Activated naive CD4-positive, alpha-beta T cell treated with anti-CD3 and anti-CD28 coated beads for 36 hours (primary cell): ENCODE data around the gene EGFR. TPM values are rescaled to one million over a fixed set of nuclear protein-coding genes. Genes with fewer than 3 reads are reported as not detected.

Experiments
- CTCF ChIA-PET: fragments of 350-600 bp; sonication (Branson Sonifier 250); formaldehyde crosslinking; loops from one replicate; lab custom pipeline; 2021; ENCODE audit warnings: antibody characterized with exemption; lab: Charles Lee
- DNase-seq: peaks from one replicate; pipeline ENCODE4 v3.0.0-alpha.2; 2020
- H3K27ac Mint-ChIP-seq: one replicate; pipeline ENCODE4 v1.8.0; 2021; ENCODE audit warnings: mild to moderate bottlenecking, mixed read lengths
- H3K27me3 Mint-ChIP-seq: one replicate; pipeline ENCODE4 v1.8.0; 2021; ENCODE audit warnings: low read depth, mixed read lengths
- H3K36me3 Mint-ChIP-seq: one replicate; pipeline ENCODE4 v1.8.0; 2021; ENCODE audit warnings: low read depth, mixed read lengths
- H3K4me1 Mint-ChIP-seq: one replicate; pipeline ENCODE4 v1.8.0; 2021; ENCODE audit warnings: low read depth, mixed read lengths
- H3K4me3 Mint-ChIP-seq: one replicate; pipeline ENCODE4 v1.8.0; 2021; ENCODE audit warnings: mild to moderate bottlenecking, moderate library complexity, mixed read lengths
- H3K9me3 Mint-ChIP-seq: one replicate; pipeline ENCODE4 v1.8.0; 2021; ENCODE audit warnings: mixed read lengths
- intact Hi-C: fragments of 100-400 bp; cut with micrococcal nuclease; formaldehyde crosslinking; loops from one replicate; pipeline ENCODE4 v1.15.1; 2023
- total RNA-seq, 2 experiments: library from RNA; stranded (reverse); gene quantifications; one replicate each; pipeline ENCODE4 v1.2.3, GENCODE V29; 2021

Gene EGFR
- total RNA-seq, 2 experiments from 2014 or later: not detected

- H3K27me3 Mint-ChIP-seq: peaks cover 44% of the 10 kb centered on the region
- no peak overlapping the region for H3K27ac Mint-ChIP-seq
- peaks cover 5% of the 10 kb centered on the region for H3K4me1 Mint-ChIP-seq
- intact Hi-C loops: loop anchor here (10.0 kb wide), 2 partner anchors 196 to 376 kb away; no protein-coding TSS in a partner anchor
- DNase-seq: no peak
- no peak overlapping the region for H3K4me3 Mint-ChIP-seq
- H3K9me3 Mint-ChIP-seq: no peaks in the 10 kb centered on the region
- CTCF ChIA-PET: no interaction called here
- no peaks in the 10 kb centered on the region for H3K36me3 Mint-ChIP-seq
Measured at GRCh38 chr7:55250313-55250712, 231.5 kb downstream of the EGFR start.

DNA sequence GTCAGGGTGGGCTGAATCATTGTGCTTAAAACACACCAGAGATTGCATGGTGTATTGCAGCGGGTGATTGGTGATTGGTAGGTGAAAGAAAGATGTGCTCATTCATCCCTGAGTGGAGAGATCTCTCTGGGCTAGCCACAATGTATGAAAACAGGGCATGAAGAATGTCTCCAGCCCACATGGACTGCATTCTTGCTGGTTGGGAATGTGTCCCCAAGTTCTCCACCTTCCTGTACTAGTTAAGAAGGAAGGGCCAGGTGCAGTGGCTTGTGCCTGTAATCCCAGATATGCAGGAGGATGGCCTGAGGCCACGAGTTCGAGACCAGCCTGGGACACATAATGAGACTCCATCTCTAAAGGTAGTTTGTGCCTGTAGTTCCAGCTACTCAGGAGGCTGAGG is 232.5 kb downstream of the EGFR start:
- Mint-ChIP-seq H3K36me3 (no peaks in the 10 kb centered on the region), H3K4me1 (peaks cover 7% of the 10 kb centered on the region), H3K4me3 (no peak overlapping the region), H3K27me3 (peaks cover 52% of the 10 kb centered on the region), H3K27ac (no peak overlapping the region), H3K9me3 (no peaks in the 10 kb centered on the region)
- intact Hi-C loops: loop anchor here (10.0 kb wide), 2 partner anchors 197 to 377 kb away; no protein-coding TSS in a partner anchor
- no peak for DNase-seq
- CTCF ChIA-PET: no interaction called here

DNA sequence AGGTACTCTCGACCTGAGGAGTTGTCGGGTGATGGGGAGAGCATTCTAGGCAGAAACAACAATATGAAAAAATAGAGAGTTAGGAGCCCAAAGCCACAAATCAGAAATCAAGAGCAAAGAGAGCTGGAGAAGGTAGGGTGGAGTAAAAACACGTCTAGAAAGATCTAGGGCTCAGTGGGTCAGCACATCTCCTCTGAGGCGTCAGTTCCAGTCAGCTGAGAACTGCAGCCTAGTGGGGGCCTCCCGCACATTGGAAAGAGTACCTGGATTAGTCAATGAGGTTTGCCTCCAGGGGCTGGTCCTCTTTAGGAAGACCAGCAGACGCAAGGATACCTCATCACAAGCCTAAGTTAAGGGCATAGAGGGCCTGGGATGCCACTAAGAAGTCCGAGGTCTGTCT is 233.1 kb downstream of the EGFR start:
- Mint-ChIP-seq H3K4me1 (peaks cover 7% of the 10 kb centered on the region), H3K36me3 (no peaks in the 10 kb centered on the region), H3K27me3 (peaks cover 58% of the 10 kb centered on the region), H3K9me3 (no peaks in the 10 kb centered on the region), H3K27ac (no peak overlapping the region), H3K4me3 (no peak overlapping the region)
- intact Hi-C loops: loop anchor here (10.0 kb wide), 2 partner anchors 197 to 377 kb away; no protein-coding TSS in a partner anchor
- CTCF ChIA-PET: interaction anchor here (1.0 to 5.3 kb wide), 2 partner anchors 478 to 482 kb away, joined by 3 to 59 read pairs; no protein-coding TSS in a partner anchor
- DNase-seq: no peak

DNA sequence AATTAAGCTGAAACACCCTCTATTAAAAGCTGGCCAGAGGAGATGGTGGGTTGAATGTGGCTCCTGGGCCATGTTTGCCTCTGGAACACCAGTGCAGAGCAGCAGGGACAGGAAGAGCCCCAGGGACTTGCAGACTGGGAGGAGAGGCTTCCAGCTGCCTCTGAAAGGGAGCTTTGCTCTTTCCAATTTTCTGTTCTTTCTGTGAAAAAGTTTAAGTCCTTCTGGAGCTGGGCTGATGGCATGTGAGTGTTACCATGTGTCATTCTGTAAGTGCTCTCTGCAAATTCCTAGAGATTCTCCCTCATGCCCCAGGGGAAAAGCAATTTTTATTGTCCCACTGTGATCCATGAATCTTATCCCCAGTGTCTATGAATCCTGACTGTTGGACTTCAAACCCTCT is 233.6 kb downstream of the EGFR start:
- intact Hi-C loops: loop anchor here (10.0 kb wide), 2 partner anchors 198 to 378 kb away; no protein-coding TSS in a partner anchor
- H3K36me3 Mint-ChIP-seq: no peaks in the 10 kb centered on the region
- H3K9me3 Mint-ChIP-seq: no peaks in the 10 kb centered on the region
- CTCF ChIA-PET: interaction anchor here (1.0 to 5.3 kb wide), 3 partner anchors 184 to 482 kb away, joined by 3 to 59 read pairs (median 3); no protein-coding TSS in a partner anchor
- no peak for DNase-seq
- peaks cover 60% of the 10 kb centered on the region for H3K27me3 Mint-ChIP-seq
- H3K27ac Mint-ChIP-seq: no peak overlapping the region
- H3K4me1 Mint-ChIP-seq: peaks cover 7% of the 10 kb centered on the region
- H3K4me3 Mint-ChIP-seq: no peak overlapping the region

DNA sequence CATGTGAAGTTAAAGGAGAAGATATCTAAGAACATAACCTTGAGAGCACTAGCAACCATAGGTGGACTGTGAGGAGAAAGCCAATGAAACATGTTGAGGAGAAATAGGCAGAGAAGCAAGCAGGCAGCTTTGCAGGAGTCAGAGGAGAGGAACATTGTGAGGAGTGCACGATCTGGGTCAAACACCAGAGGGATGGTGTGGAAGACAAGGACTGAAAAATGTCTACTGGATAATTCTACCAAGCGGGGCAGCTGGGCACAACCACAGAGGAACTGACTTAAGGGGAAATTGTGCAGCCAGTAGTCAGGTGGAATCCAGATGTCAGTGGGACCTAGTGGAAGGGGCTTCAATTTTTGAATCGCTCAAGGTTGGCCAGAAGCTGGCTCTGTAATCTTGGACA is 234.4 kb downstream of the EGFR start:
- Mint-ChIP-seq H3K27me3 (peaks cover 60% of the 10 kb centered on the region), H3K36me3 (no peaks in the 10 kb centered on the region), H3K4me3 (no peak overlapping the region), H3K27ac (no peak overlapping the region), H3K4me1 (peaks cover 7% of the 10 kb centered on the region), H3K9me3 (no peaks in the 10 kb centered on the region)
- no peak for DNase-seq
- intact Hi-C loops: loop anchor here (10.0 kb wide), 2 partner anchors 198 to 378 kb away; no protein-coding TSS in a partner anchor
- CTCF ChIA-PET: interaction anchor here (0.9 to 5.3 kb wide), 5 partner anchors 8 to 479 kb away, joined by 3 to 59 read pairs (median 4); no protein-coding TSS in a partner anchor

GRCh38 chr7:55254242-55254595 is 235.4 kb downstream of the EGFR start:
- H3K4me3 Mint-ChIP-seq: peak overlapping the region; percentile 41
- no peaks in the 10 kb centered on the region for H3K36me3 Mint-ChIP-seq
- intact Hi-C loops: loop anchor here (10.0 kb wide), 2 partner anchors 199 to 379 kb away; no protein-coding TSS in a partner anchor
- H3K27me3 Mint-ChIP-seq: peaks cover 57% of the 10 kb centered on the region
- CTCF ChIA-PET: interaction anchor here (0.6 to 5.3 kb wide), 35 partner anchors 9 to 506 kb away, joined by 3 to 59 read pairs (median 5); partner anchors contain the start of gene SEC61G
- peaks cover 7% of the 10 kb centered on the region for H3K4me1 Mint-ChIP-seq
- no peaks in the 10 kb centered on the region for H3K9me3 Mint-ChIP-seq
- no peak for DNase-seq
- H3K27ac Mint-ChIP-seq: no peak overlapping the region

GRCh38 chr7:55254596-55255495 is 236.0 kb downstream of the EGFR start:
- H3K4me1 Mint-ChIP-seq: peaks cover 7% of the 10 kb centered on the region
- no peaks in the 10 kb centered on the region for H3K9me3 Mint-ChIP-seq
- DNase-seq: peak; percentile 76
- H3K4me3 Mint-ChIP-seq: peak overlapping the region; percentile 70
- peaks cover 58% of the 10 kb centered on the region for H3K27me3 Mint-ChIP-seq
- CTCF ChIA-PET: interaction anchor here (0.6 to 5.3 kb wide), 45 partner anchors 10 to 852 kb away, joined by 3 to 59 read pairs (median 4); partner anchors contain the start of genes CHCHD2 and SEC61G
- intact Hi-C loops: loop anchor here (1.0 to 10.0 kb wide), 6 partner anchors 200 to 496 kb away; partner anchors contain the start of gene SEC61G
- no peak overlapping the region for H3K27ac Mint-ChIP-seq
- no peaks in the 10 kb centered on the region for H3K36me3 Mint-ChIP-seq

DNA sequence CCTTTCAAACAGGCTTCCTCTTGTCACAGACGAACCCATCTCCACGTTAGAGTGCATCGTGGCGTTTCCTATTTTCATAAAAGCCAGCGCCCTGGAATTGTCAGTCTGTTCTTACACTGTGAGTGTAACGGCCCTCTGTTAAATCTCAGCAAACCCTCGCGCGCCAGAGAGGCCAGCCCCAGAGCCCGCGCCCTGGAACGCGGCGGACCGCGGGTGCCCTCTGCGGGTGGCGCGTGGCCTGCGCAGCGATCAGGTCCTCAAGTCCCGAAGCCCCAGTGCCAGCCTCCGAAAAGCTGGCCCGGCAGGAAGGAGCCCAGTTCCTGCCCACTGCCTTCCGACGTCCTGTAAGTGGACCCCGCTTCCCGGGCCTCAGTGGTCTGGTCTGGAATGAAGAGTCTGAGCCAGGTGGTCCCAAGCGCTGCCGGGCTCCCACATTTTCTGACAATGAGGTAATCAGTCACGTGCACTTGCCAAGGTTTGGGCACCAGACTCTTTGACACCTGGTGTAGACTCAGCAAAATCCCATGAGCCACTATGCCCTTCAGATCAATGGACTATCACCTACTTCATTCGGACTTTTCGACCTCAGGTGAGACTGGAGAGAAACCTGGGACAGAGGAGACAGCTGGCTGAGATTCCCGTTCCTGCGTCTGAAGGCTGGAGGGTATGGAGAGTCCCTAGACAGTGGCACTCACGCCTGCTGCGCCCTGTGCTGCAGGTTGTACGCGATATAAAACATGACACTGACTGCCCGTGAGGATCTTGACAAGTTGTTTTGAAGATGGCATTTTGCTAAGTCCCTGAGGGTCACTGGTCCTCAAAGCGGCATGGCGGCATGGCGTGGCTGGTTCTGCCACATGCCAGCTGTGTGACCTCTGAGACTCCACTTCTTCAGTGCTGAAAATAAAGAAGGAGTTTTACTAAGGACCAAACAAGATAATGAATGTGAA is 237.0 kb downstream of the EGFR start:
- H3K36me3 Mint-ChIP-seq: no peaks in the 10 kb centered on the region
- H3K4me3 Mint-ChIP-seq: peak overlapping the region; percentile 70
- peaks cover 54% of the 10 kb centered on the region for H3K27me3 Mint-ChIP-seq
- H3K9me3 Mint-ChIP-seq: no peaks in the 10 kb centered on the region
- peaks cover 7% of the 10 kb centered on the region for H3K4me1 Mint-ChIP-seq
- H3K27ac Mint-ChIP-seq: no peak overlapping the region
- intact Hi-C loops: loop anchor here (1.0 to 10.0 kb wide), 6 partner anchors 201 to 496 kb away; partner anchors contain the start of gene SEC61G
- CTCF ChIA-PET: interaction anchor here (0.6 to 5.3 kb wide), 39 partner anchors 9 to 851 kb away, joined by 3 to 59 read pairs (median 4); partner anchors contain the start of genes CHCHD2 and SEC61G
- DNase-seq: peak; percentile 84

GRCh38 chr7:55258631-55259030 is 239.8 kb downstream of the EGFR start:
- peaks cover 7% of the 10 kb centered on the region for H3K4me1 Mint-ChIP-seq
- H3K9me3 Mint-ChIP-seq: no peaks in the 10 kb centered on the region
- no peak overlapping the region for H3K4me3 Mint-ChIP-seq
- no peak overlapping the region for H3K27ac Mint-ChIP-seq
- intact Hi-C loops: loop anchor here (10.0 kb wide), 2 partner anchors 204 to 384 kb away; no protein-coding TSS in a partner anchor
- H3K27me3 Mint-ChIP-seq: peaks cover 38% of the 10 kb centered on the region
- H3K36me3 Mint-ChIP-seq: no peaks in the 10 kb centered on the region
- CTCF ChIA-PET: interaction anchor here (0.6 to 2.6 kb wide), 3 partner anchors 355 to 484 kb away, joined by 3 to 9 read pairs (median 4); no protein-coding TSS in a partner anchor
- no peak for DNase-seq

DNA sequence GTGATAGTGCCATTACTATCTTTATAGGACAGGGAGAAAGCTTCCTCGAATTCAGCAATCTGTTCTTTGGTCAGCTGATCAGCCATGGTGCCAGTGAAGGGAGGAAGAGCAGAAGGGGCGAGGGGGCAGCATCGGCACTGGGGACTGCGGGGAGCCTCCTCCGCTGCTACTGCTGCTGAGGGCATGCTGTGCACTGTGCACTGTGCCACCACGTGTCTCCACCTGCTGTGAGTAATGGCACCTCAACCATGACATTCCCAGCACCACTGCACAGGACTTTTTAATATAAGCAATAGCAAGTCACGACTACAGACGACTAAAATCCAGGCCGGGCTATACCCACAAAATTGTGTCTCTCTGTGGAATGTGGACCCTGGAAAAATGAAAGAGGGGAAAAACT is 241.4 kb downstream of the EGFR start:
- intact Hi-C loops: no loop called here
- Mint-ChIP-seq H3K36me3 (no peaks in the 10 kb centered on the region), H3K27ac (no peak overlapping the region), H3K4me3 (no peak overlapping the region), H3K4me1 (peaks cover 3% of the 10 kb centered on the region), H3K9me3 (no peaks in the 10 kb centered on the region), H3K27me3 (peaks cover 27% of the 10 kb centered on the region)
- no peak for DNase-seq
- CTCF ChIA-PET: no interaction called here

GRCh38 chr7:55260676-55261385 is 242.0 kb downstream of the EGFR start:
- CTCF ChIA-PET: no interaction called here
- no peak for DNase-seq
- H3K4me3 Mint-ChIP-seq: no peak overlapping the region
- H3K36me3 Mint-ChIP-seq: no peaks in the 10 kb centered on the region
- H3K4me1 Mint-ChIP-seq: no peaks in the 10 kb centered on the region
- peaks cover 20% of the 10 kb centered on the region for H3K27me3 Mint-ChIP-seq
- intact Hi-C loops: no loop called here
- H3K27ac Mint-ChIP-seq: no peak overlapping the region
- H3K9me3 Mint-ChIP-seq: no peaks in the 10 kb centered on the region
